Measurements from ENCODE around the gene SSTR3.

Gene SSTR3

DNA sequence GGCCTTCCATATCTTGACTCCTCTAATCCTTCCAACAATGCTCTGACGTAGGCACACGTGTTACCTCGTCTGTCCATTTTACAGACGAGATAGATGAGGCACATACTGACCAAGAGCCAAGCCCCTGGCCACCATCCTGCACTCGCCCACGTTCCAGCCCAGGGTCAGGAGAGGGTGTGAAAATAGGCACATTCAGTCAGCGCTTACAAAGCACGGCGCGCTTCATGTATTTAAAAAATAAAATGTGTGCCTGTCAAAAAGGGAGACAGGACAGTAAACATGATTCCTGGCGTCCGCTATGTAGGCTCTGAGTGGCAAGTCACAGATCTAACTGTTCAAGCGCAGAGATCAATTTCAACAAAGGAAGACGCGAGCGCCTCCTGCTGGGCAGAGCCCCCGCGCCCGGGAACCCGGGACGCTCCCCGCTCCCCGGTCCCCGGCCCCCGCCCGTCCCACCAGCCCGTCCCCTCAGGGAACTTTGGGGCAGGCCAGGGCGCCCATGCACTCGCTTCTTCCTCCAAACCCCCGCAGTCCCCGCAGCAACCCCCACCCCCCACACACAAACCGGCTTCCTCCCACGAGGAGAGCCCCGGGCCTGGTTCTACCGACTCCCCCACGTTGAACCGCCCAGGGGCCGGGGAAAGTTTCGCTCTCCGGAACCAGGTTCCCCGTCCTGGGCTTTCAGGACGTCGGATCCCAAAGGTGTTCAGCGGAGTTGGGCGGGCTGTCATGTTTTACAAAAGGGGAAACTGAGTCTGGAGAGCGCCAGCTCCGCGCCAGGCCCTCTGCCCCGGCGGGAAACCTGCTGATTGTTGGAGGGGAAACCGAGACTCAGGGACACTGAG lies 13.8 kb downstream of the SSTR3 start:
- in situ Hi-C loops (cut with MboI; ENCODE audit: low sequenced_read_pairs) = no loop called here

GRCh38 chr22:37197451-37198257 lies 14.6 kb downstream of the SSTR3 start:
- in situ Hi-C loops (cut with MboI; ENCODE audit: low sequenced_read_pairs) = no loop called here

GRCh38 chr22:37196539-37197450 lies 15.5 kb downstream of the SSTR3 start:
- in situ Hi-C loops (cut with MboI; ENCODE audit: low sequenced_read_pairs) = no loop called here

- in situ Hi-C loops (cut with MboI; ENCODE audit: low sequenced_read_pairs) = no loop called here
Observed at GRCh38 chr22:37195921-37196320, 16.4 kb downstream of the SSTR3 start.

DNA sequence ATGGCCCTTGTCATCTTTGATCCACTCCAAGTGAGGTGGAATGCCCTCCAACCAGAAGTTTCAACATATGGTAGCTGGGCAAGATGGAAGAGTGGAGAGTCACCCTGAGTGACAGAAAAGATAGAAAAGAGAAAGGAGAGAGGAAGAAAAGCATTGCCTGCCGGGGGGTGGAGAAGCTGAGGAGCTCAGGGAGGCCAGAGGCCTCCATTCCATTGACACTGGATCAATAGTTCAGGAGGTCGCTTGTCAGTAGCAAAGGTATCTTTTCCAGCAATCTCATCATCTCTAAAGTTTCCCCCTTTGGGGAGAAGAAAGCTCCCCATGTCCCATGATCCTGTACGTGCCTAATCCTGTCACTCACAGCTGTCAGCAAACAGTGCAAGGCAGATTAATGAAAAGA lies 17.5 kb downstream of the SSTR3 start:
- in situ Hi-C loops (cut with MboI; ENCODE audit: low sequenced_read_pairs) = no loop called here

- in situ Hi-C loops (cut with MboI; ENCODE audit: low sequenced_read_pairs) = no loop called here
Observed at GRCh38 chr22:37193629-37194191, 18.6 kb downstream of the SSTR3 start.

DNA sequence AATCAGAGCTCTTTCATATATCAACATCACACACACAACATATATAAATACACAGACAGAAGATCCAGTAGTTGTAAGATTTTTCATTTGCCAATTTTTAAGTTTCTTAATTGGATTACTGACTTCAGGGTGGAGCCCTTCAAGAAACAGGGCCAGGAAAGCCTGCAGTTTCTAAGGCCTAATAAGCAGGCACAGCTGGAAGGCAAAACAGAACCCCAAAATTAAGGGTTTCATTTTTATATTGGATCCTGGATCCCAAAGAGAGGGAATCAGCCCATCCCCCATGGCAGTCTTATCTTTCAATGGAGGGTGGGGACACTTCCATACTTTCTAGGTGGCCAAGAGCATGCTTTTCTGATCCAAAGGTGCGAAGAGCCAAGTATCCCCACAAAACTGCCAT lies 19.5 kb downstream of the SSTR3 start:
- in situ Hi-C loops (cut with MboI; ENCODE audit: low sequenced_read_pairs) = no loop called here

GRCh38 chr22:37192204-37192603 lies 20.1 kb downstream of the SSTR3 start:
- in situ Hi-C loops (cut with MboI; ENCODE audit: low sequenced_read_pairs) = no loop called here

GRCh38 chr22:37190262-37190780 lies 22.0 kb downstream of the SSTR3 start:
- in situ Hi-C loops (cut with MboI; ENCODE audit: low sequenced_read_pairs) = no loop called here

DNA sequence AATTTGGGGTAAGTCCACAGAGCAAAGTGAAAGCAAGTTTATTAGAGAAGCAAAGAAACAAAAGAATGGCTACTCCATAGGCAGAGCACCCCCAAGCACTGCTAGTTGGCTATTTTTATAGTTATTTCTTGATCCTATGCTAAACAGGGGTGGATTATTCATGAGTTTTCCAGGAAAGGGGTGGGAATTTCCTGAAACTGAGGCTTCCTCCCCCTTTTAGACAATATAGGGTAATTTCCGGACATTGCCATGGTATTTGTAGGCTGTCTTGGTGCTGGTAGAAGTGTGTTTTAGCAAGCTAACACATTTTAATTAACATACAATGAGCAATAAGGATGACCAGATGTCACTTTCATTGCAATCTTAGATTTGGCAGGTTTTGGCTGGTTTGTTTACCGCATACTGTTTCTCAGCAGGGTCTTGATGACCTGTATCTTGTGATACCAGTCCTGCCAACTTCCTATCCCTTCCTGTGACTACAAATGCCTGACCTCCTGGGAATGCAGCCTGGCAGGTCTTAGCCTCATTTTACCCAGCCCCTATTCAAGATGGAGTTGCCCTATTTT lies 23.3 kb downstream of the SSTR3 start:
- in situ Hi-C loops (cut with MboI; ENCODE audit: low sequenced_read_pairs) = no loop called here

GRCh38 chr22:37187891-37188761 lies 24.2 kb downstream of the SSTR3 start, which contains the start of gene C1QTNF6:
Gene C1QTNF6 (minus strand): TSS chr22:37188247. CDS start chr22:37188213, 34 bp downstream.
- in situ Hi-C loops (cut with MboI; ENCODE audit: low sequenced_read_pairs) = no loop called here

DNA sequence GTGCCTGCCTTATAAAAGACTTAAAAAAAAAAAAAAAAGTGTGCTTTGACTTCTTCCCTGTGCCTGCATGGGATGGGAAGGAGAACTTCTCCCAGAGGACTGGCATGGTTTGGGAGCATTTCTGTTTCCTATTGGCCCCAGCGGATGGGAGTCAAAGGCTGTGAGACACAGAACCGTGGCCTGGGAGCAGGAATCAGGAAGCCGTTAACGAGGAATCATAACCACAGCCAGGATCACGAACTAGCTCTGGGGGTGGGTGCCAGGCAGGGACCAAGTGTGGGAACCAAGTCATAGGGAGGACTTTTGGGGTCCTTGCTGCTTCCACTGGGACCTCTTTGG lies 24.8 kb downstream of the SSTR3 start:
- in situ Hi-C loops (cut with MboI; ENCODE audit: low sequenced_read_pairs) = no loop called here

GRCh38 chr22:37186997-37187522 lies 25.2 kb downstream of the SSTR3 start:
- in situ Hi-C loops (cut with MboI; ENCODE audit: low sequenced_read_pairs) = no loop called here

GRCh38 chr22:37186228-37186996 lies 25.9 kb downstream of the SSTR3 start:
- in situ Hi-C loops (cut with MboI; ENCODE audit: low sequenced_read_pairs) = no loop called here

DNA sequence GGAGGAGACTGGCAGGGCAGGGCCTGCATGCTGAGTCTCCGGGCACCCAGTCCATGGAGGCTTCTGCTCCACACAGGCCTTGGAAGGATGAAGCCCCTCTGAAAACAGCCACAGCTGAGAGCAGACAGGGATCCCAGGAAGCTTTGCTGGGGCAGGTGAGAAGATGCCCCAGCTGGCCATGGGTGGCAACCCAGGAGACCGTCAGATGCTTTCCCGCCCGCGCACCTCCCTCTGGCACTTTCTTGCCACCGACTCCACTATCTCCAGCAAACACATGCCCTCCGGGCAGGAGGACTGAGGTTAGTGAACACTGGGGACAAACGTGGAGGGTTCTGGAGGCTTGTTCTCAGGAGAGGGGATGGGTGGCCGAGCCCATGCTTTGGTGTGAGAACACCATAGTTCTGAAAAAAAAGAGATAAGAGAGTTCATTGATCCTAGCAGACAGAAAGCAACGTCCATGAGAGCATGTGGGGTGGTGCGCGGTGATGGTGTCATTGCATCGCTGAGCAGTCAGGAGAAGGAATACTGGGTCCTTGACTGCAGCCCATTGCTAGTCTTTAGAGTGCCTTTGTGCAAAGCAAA lies 26.5 kb downstream of the SSTR3 start:
- in situ Hi-C loops (cut with MboI; ENCODE audit: low sequenced_read_pairs) = no loop called here

DNA sequence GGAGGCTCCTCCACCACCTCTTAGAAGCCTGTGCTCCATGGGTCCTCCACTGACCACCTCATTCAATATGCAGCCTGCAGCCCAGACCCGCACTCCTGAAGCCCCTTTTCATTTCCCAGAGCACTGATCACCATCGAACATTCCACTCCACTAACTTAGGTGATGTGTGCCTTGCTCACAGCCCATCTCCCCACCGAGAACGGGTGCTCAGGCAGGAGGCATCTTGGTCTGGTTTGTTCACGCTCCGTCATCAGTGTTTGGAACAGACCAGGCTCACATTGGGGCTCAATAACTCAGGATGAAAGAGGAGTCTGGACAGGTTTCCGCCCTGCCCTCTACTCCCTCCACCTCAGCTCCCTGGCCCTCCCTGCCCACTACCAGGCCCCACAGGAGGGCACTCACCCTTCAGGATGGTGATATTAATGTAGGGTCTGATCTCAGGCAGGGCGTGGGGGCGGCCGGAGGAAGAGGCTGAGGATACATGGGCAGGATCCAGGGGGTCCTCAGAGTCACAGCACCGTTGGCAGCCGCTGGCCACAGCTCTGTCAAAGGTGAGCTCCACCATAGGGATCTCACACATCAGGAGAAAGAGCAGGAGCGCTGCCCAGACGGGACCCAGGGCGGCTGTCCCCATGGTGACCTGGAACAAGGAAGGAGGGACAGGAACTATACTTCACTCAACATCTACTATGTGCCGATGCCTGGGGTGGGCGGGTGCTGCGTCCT lies 27.3 kb downstream of the SSTR3 start:
- in situ Hi-C loops (cut with MboI; ENCODE audit: low sequenced_read_pairs) = no loop called here

DNA sequence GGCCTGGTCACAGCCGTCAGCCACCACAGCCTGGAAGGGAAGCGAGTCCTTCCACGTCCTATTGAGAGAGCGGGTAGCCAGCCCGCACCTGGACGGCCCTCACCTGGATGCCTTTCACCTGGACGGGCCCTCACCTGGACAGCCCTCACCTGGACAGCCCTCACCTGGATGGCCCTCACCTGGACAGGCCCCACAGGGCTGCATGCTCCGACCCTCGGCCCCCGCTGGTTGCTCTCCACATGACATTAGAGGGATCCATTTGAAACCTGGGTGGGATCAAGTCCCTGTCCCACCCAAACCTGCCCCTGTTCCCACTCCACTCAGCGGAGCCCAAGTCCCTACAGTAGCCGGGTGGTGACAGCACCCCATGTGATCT lies 27.9 kb downstream of the SSTR3 start:
- in situ Hi-C loops (cut with MboI; ENCODE audit: low sequenced_read_pairs) = no loop called here

Data from HL-60/S4 treated with retinoic acid at 250 ng/mL for 4 days and 3 days (cell line).